HepG2 (cell line): ENCODE measurements around the gene SLC9A8. TPM values are rescaled to one million over a fixed set of nuclear protein-coding genes. Genes with fewer than 3 reads are reported as not detected.

ENCODE experiments used
- HDAC2 ChIP-seq: sonication (generic); formaldehyde crosslinking; IDR thresholded peaks from 2 replicates; pipeline ENCODE4 v1.4.0; 2020; ENCODE audit warnings: missing genetic modification reagents
- KMT2A ChIP-seq: sonication (generic); formaldehyde crosslinking; IDR thresholded peaks from 2 replicates; pipeline ENCODE4 v1.4.0; 2020; ENCODE audit warnings: missing genetic modification reagents
- MIER2 ChIP-seq: IDR thresholded peaks from 2 replicates; pipeline ENCODE4 v1.6.1; 2016; ENCODE audit warnings: missing biosample characterization, missing genetic modification reagents
- SALL2 ChIP-seq: sonication (generic); formaldehyde crosslinking; IDR thresholded peaks from 2 replicates; pipeline ENCODE4 v1.8.1; 2023; ENCODE audit warnings: mild to moderate bottlenecking, missing genetic modification reagents, inconsistent platforms
- ZNF674 ChIP-seq: sonication (generic); formaldehyde crosslinking; IDR thresholded peaks from 2 replicates; pipeline ENCODE4 v1.5.0; 2020; ENCODE audit warnings: low read depth, mild to moderate bottlenecking, missing genetic modification reagents
- ZNF782 ChIP-seq: sonication (generic); formaldehyde crosslinking; IDR thresholded peaks from 2 replicates; pipeline ENCODE4 v1.4.0; 2020; ENCODE audit warnings: missing genetic modification reagents, mild to moderate bottlenecking, borderline replicate concordance
- polyA plus RNA-seq, 8 experiments: library from polyadenylated mRNA; depleted of rRNA in 3 of 8; stranded (reverse) in 7 of 8; unstranded in 1 of 8; fragments of >200 nt; fragmentation: Illumina TruSeq in 4 of 8; extraction: Trizol in 4 of 8; gene quantifications; 2 replicates each; pipeline versions ENCODE4 v1.2.1 to v1.2.3, GENCODE V29; 2011 to 2016; ENCODE audit warnings: low read depth in 4 of 8, missing spikeins in 1 of 8, mixed read lengths in 1 of 8; ENCODE audit not compliant: insufficient read depth in 1 of 8
- total RNA-seq, 5 experiments: library from RNA; depleted of rRNA; stranded (reverse); fragments of >200 nt; fragmentation: Illumina TruSeq; extraction: Trizol; gene quantifications; 2 replicates each; pipeline ENCODE4 v1.2.3, GENCODE V29; 2016; ENCODE audit warnings: low read depth in 1 of 5
- TF ChIP-seq, protein P1 (sequence below): sonication (generic); formaldehyde crosslinking; IDR thresholded peaks from 2 replicates; pipeline ENCODE4 v1.5.0; 2020; ENCODE audit warnings: missing genetic modification reagents
- TF ChIP-seq, protein P2 (sequence below): sonication (generic); formaldehyde crosslinking; IDR thresholded peaks from 2 replicates; pipeline ENCODE4 v1.4.0; 2020; ENCODE audit warnings: missing genetic modification reagents

SLC9A8 gene
- total and polyA plus RNA-seq, 2 of the 13 experiments (the other 11 are each of a cell fraction or from before 2014, with no cell fraction given) = 4.1 to 7.4 TPM

DNA sequence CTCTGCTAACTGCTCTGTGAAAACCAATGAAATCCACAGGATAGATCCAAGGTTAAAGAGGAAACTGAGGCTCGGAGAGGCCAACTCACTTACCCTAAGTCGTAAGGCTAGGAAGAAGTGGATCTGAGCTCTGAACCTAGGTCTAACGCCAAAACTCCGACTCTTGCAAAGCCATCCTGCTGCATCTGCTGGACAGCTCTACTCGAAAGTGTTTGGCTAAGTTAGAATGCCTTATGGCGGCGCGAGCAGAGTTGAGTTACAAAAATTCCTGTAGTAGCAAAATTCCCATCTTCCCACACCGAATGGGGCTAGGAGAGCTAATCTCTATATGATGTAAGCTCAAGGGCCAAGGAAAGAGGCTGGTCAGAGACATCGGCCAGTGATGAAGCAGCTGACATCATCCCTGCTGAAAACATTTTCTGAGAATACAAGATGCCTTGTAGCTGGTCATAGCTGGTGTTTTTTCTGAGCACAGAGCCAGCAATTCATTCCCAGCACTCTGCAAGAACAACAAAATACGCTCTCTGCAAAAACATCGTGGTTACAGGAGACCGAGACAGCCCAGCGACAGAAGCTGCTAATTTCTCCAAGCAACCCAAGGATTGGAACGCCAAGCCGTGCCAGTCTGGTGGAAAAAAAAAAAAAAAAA, 100.9 kb downstream of the SLC9A8 start (continued):
- TF ChIP-seq KMT2A (CRISPR knock-in tag) (no peak), MIER2 (0 out of 2 replicates have a peak, but pooled peaks have one; percentile 17), SALL2 (peak; percentile 44; the same call in 1 of the 2 replicates), ZNF782 (CRISPR knock-in tag) (no peak), HDAC2 (CRISPR knock-in tag) (no peak), ZNF674 (CRISPR knock-in tag) (peak; percentile 55; the same call in 1 of the 2 replicates)
- TF ChIP-seq, protein P1, sequence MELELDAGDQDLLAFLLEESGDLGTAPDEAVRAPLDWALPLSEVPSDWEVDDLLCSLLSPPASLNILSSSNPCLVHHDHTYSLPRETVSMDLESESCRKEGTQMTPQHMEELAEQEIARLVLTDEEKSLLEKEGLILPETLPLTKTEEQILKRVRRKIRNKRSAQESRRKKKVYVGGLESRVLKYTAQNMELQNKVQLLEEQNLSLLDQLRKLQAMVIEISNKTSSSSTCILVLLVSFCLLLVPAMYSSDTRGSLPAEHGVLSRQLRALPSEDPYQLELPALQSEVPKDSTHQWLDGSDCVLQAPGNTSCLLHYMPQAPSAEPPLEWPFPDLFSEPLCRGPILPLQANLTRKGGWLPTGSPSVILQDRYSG (CRISPR knock-in tag) = no peak
- TF ChIP-seq, protein P2, sequence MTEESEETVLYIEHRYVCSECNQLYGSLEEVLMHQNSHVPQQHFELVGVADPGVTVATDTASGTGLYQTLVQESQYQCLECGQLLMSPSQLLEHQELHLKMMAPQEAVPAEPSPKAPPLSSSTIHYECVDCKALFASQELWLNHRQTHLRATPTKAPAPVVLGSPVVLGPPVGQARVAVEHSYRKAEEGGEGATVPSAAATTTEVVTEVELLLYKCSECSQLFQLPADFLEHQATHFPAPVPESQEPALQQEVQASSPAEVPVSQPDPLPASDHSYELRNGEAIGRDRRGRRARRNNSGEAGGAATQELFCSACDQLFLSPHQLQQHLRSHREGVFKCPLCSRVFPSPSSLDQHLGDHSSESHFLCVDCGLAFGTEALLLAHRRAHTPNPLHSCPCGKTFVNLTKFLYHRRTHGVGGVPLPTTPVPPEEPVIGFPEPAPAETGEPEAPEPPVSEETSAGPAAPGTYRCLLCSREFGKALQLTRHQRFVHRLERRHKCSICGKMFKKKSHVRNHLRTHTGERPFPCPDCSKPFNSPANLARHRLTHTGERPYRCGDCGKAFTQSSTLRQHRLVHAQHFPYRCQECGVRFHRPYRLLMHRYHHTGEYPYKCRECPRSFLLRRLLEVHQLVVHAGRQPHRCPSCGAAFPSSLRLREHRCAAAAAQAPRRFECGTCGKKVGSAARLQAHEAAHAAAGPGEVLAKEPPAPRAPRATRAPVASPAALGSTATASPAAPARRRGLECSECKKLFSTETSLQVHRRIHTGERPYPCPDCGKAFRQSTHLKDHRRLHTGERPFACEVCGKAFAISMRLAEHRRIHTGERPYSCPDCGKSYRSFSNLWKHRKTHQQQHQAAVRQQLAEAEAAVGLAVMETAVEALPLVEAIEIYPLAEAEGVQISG = peak; percentile 9; the same call in 1 of the 2 replicates
